HG03575 (cell line): ENCODE results near the gene CBLB.

Source experiments
- ATAC-seq: cut with Tn5 transposase; IDR thresholded peaks from one replicate; pipeline ENCODE4 v1.9.1; 2021; ENCODE audit not compliant: unreplicated experiment, insufficient number of reproducible peaks, low FRiP score; ENCODE audit errors: extremely low read depth

The CBLB gene

GRCh38 chr3:105676621-105677300, 192.1 kb downstream of the CBLB start:
- ATAC-seq: no peak

- no peak for ATAC-seq
Observed at GRCh38 chr3:105674437-105675065, 194.3 kb downstream of the CBLB start.

- ATAC-seq: no peak
Observed at GRCh38 chr3:105672996-105673395, 195.8 kb downstream of the CBLB start.

GRCh38 chr3:105662306-105662705, 206.5 kb downstream of the CBLB start:
- ATAC-seq: no peak

- no peak for ATAC-seq
Observed at GRCh38 chr3:105661461-105661860, 207.4 kb downstream of the CBLB start.

- ATAC-seq: no peak
Observed at GRCh38 chr3:105656651-105657504, 211.9 kb downstream of the CBLB start.

- no peak for ATAC-seq
Observed at GRCh38 chr3:105653868-105654267, 214.9 kb downstream of the CBLB start.

- ATAC-seq: no peak
Observed at GRCh38 chr3:105653166-105653565, 215.6 kb downstream of the CBLB start.

GRCh38 chr3:105649480-105649879, 219.3 kb downstream of the CBLB start:
- ATAC-seq: no peak

GRCh38 chr3:105647047-105647446, 221.8 kb downstream of the CBLB start:
- no peak for ATAC-seq

GRCh38 chr3:105639131-105639530, 229.7 kb downstream of the CBLB start:
- ATAC-seq: no peak

- ATAC-seq: no peak
Observed at GRCh38 chr3:105634708-105635107, 234.1 kb downstream of the CBLB start.

GRCh38 chr3:105629718-105630117, 239.1 kb downstream of the CBLB start:
- ATAC-seq: no peak

GRCh38 chr3:105626739-105627138, 242.1 kb downstream of the CBLB start:
- no peak for ATAC-seq

GRCh38 chr3:105622169-105622568, 246.6 kb downstream of the CBLB start:
- no peak for ATAC-seq

- no peak for ATAC-seq
Observed at GRCh38 chr3:105620236-105620635, 248.6 kb downstream of the CBLB start.

- ATAC-seq: no peak
Observed at GRCh38 chr3:105619651-105620050, 249.2 kb downstream of the CBLB start.

GRCh38 chr3:105618556-105618955, 250.3 kb downstream of the CBLB start:
- ATAC-seq: no peak

- ATAC-seq: no peak
Observed at GRCh38 chr3:105616374-105617121, 252.3 kb downstream of the CBLB start.
